ENCODE measurements around the gene KSR2.
A peak's percentile ranks its signal among the peaks of the same experiment; 100 is the strongest.
"Not testable (repeated sequence)": the region's sequence is repeated elsewhere in the genome, so short reads cannot be mapped to it uniquely, and the experiment has no call there.

The KSR2 gene

GRCh38 chr12:117967043-117967442, 1.7 kb downstream of the KSR2 start:
- no peak for DNase-seq

GRCh38 chr12:117966511-117966910, 2.3 kb downstream of the KSR2 start:
- DNase-seq, result peak; percentile 60

- DNase-seq, result no peak
These were observed 5.0 kb downstream of the KSR2 start for GRCh38 chr12:117963836-117964235.

- no peak for DNase-seq
These were observed 31.9 kb downstream of the KSR2 start for GRCh38 chr12:117936722-117937484.

GRCh38 chr12:117933545-117933944, 35.2 kb downstream of the KSR2 start:
- DNase-seq, result no peak

GRCh38 chr12:117926391-117926899, 42.3 kb downstream of the KSR2 start:
- DNase-seq, result no peak

GRCh38 chr12:117921929-117922777, 46.6 kb downstream of the KSR2 start:
- no peak for DNase-seq

GRCh38 chr12:117919479-117919878, 49.3 kb downstream of the KSR2 start:
- DNase-seq, result no peak

GRCh38 chr12:117914686-117915085, 54.1 kb downstream of the KSR2 start:
- DNase-seq, result no peak

GRCh38 chr12:117912756-117913155, 56.0 kb downstream of the KSR2 start:
- DNase-seq, result no peak

- no peak for DNase-seq
These were observed 60.4 kb downstream of the KSR2 start for GRCh38 chr12:117908411-117908810.

- DNase-seq, result peak; percentile 6
These were observed 61.6 kb downstream of the KSR2 start for GRCh38 chr12:117907108-117907689.

- DNase-seq, result no peak
These were observed 64.7 kb downstream of the KSR2 start for GRCh38 chr12:117904051-117904450.

- DNase-seq, result no peak
These were observed 65.5 kb downstream of the KSR2 start for GRCh38 chr12:117903110-117903840.

GRCh38 chr12:117901631-117902030, 67.2 kb downstream of the KSR2 start:
- no peak for DNase-seq

GRCh38 chr12:117900561-117900960, 68.2 kb downstream of the KSR2 start:
- no peak for DNase-seq

GRCh38 chr12:117897372-117898161, 71.2 kb downstream of the KSR2 start:
- no peak for DNase-seq

- no peak for DNase-seq
These were observed 72.8 kb downstream of the KSR2 start for GRCh38 chr12:117896009-117896408.

GRCh38 chr12:117892441-117892840, 76.3 kb downstream of the KSR2 start:
- DNase-seq, result no peak

- not testable (repeated sequence) for DNase-seq
These were observed 77.5 kb downstream of the KSR2 start for GRCh38 chr12:117891265-117891664.

GRCh38 chr12:117890644-117891043, 78.1 kb downstream of the KSR2 start:
- no peak for DNase-seq

GRCh38 chr12:117890137-117890536, 78.7 kb downstream of the KSR2 start:
- DNase-seq, result no peak
